H1 (cell line): ENCODE data around the gene APBA2. TPM values are rescaled to one million over a fixed set of nuclear protein-coding genes. Genes with fewer than 3 reads are reported as not detected.

ENCODE experiments used
- ASH2L ChIP-seq: fragments of 200-600, 300-600 bp; sonication (generic); IDR thresholded peaks from one replicate; pipeline ENCODE4 v1.7.1; 2017; ENCODE audit warnings: low read length
- CEBPB ChIP-seq: IDR thresholded peaks from 2 replicates; pipeline ENCODE4 v1.6.1; 2012; ENCODE audit warnings: low read depth, low read length
- CHD2 ChIP-seq: IDR thresholded peaks from 2 replicates; pipeline ENCODE4 v1.6.1; 2012; ENCODE audit warnings: low read length, improper control_type of control experiment
- CHD7 ChIP-seq: fragments of 300-600 bp; sonication (generic); IDR thresholded peaks from 2 replicates; pipeline ENCODE4 v1.7.1; 2012; ENCODE audit warnings: low read length, moderate library complexity, mild to moderate bottlenecking, inconsistent platforms; ENCODE audit not compliant: insufficient replicate concordance
- CREB1 ChIP-seq: IDR thresholded peaks from 2 replicates; pipeline ENCODE4 v1.6.1; 2012; ENCODE audit warnings: inconsistent platforms
- HDAC6 ChIP-seq: IDR thresholded peaks from one replicate; pipeline ENCODE4 v1.7.1; 2012; ENCODE audit warnings: low read depth, mild to moderate bottlenecking, inconsistent platforms, low read length, moderate library complexity
- NRF1 ChIP-seq: IDR thresholded peaks from 2 replicates; pipeline ENCODE4 v1.6.1; 2011; ENCODE audit warnings: mild to moderate bottlenecking, low read depth, low read length, improper control_type of control experiment
- RFX5 ChIP-seq: IDR thresholded peaks from 2 replicates; pipeline ENCODE4 v1.6.1; 2011; ENCODE audit warnings: low read depth, low read length, improper control_type of control experiment, borderline replicate concordance
- RNF2 ChIP-seq: fragments of 200-900, 300-1000 bp; sonication (generic); IDR thresholded peaks from 2 replicates; pipeline ENCODE4 v1.7.1; 2016; ENCODE audit warnings: borderline replicate concordance, low read depth, mild to moderate bottlenecking, antibody characterized with exemption, low read length; ENCODE audit not compliant: poor library complexity, severe bottlenecking; ENCODE audit errors: missing control alignments
- SAP30 ChIP-seq: fragments of 300-600 bp; sonication (generic); IDR thresholded peaks from 2 replicates; pipeline ENCODE4 v1.7.1; 2012; ENCODE audit warnings: low read length, moderate library complexity, mild to moderate bottlenecking, inconsistent platforms; ENCODE audit not compliant: insufficient read depth, insufficient replicate concordance
- SP2 ChIP-seq: IDR thresholded peaks from 2 replicates; pipeline ENCODE4 v1.6.1; 2012; ENCODE audit warnings: mild to moderate bottlenecking, low read length, inconsistent platforms
- TAF7 ChIP-seq: optimal IDR thresholded peaks from 2 replicates; pipeline ENCODE3; 2011; ENCODE audit warnings: low read depth, mild to moderate bottlenecking, inconsistent platforms, low read length, moderate library complexity, borderline replicate concordance
- TCF12 ChIP-seq: IDR thresholded peaks from 2 replicates; pipeline ENCODE4 v1.6.1; 2011; ENCODE audit warnings: low read depth, mild to moderate bottlenecking, low read length
- polyA plus RNA-seq, 7 experiments: library from polyadenylated mRNA; depleted of rRNA in 3 of 7; stranded (reverse) in 5 of 7; unstranded in 2 of 7; fragments of >200 nt in 5 of 7; fragments of 200-250 nt in 2 of 7; gene quantifications; 1 replicate in 5 of 7; 2 replicates in 1 of 7; 4 replicates in 1 of 7; pipeline versions ENCODE4 v1.2.1 to v1.2.3, GENCODE V29; 2011 to 2013; ENCODE audit warnings: missing spikeins in 2 of 7, mixed read lengths in 2 of 7
- total RNA-seq: library from RNA; stranded (reverse); fragmentation: NEBNext Ultra II Directional; extraction: Animal tissue kit (Norgen Biotek cat#: 25700); gene quantifications from 2 replicates; pipeline ENCODE4 v1.2.1, GENCODE V29; 2021

APBA2 gene
- total and polyA plus RNA-seq, 2 of the 8 experiments (the other 6 are each of a cell fraction or from before 2014, with no cell fraction given): 15.5 to 19.0 TPM

DNA sequence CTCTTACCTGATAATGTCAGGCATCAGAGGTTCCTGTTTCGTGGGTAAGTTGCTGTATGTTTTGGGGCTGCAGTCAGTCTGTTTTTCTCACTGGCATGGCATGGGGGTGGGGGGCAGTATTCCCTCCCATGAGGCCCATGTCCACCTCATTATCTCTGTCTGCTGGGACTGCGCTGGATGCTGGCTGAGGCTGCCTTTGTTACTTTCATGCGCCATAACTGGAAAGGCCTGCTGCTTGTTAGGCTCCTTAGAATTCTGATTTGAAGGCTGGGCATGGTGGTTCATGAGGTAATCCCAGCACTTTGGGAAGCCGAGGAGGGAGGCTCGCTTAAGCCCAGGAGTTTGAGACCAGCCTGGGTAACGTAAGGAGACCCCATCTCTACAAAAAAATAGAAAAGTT, 9.8 kb downstream of the APBA2 start (continued):
- TF ChIP-seq CHD7 (no peak), CREB1 (no peak), TCF12 (no peak), CEBPB (no peak), TAF7 (no peak), RFX5 (no peak), NRF1 (no peak), ASH2L (no peak), CHD2 (no peak), HDAC6 (no peak), SAP30 (no peak), RNF2 (no peak), SP2 (no peak)
